ENCODE results near the gene LPP.

- TF ChIP-seq POLR2A (IDR thresholded peaks at IDR 0.05) (no peak), CTCF (IDR thresholded peaks at IDR 0.05) (no peak), POLR2AphosphoS5 (IDR thresholded peaks at IDR 0.05) (no peak), EP300 (IDR thresholded peaks at IDR 0.05) (no peak)
Observed at GRCh38 chr3:188487652-188488051, 333.7 kb downstream of the LPP start.

All from stomach (tissue), 4 donors.